ENCODE data around the gene XXYLT1. TPM values are rescaled to one million over a fixed set of nuclear protein-coding genes. Genes with fewer than 3 reads are reported as not detected.

Gene XXYLT1
- total and polyA plus RNA-seq, 7 donors, result 2.5 to 13.8 (median 11.1) TPM

- TF ChIP-seq POLR2A (IDR thresholded peaks at IDR 0.05) (no peak), EP300 (IDR thresholded peaks at IDR 0.05) (no peak), POLR2AphosphoS5 (IDR thresholded peaks at IDR 0.05) (no peak), CTCF (IDR thresholded peaks at IDR 0.05) (no peak)
- Histone ChIP-seq H3K36me3 (no peaks in the 10 kb centered on the region), H3K9me3 (no peaks in the 10 kb centered on the region), H3K4me3 (no peak overlapping the region), H3K4me1 (peaks cover 0 to 65% (median 56%) of the 10 kb centered on the region in 4 donors), H3K27me3 (no peaks in the 10 kb centered on the region), H3K27ac (peak overlapping the region; percentile 56 to 97 (median 90))
- DNase-seq, result peak; percentile 66
- intact Hi-C loops (cut with DNase I), result loop anchor here (5.0 kb wide), 1 partner anchor 57 kb away; no protein-coding TSS in a partner anchor
- WGBS, 2 donors, result 95% methylated on average over 10 of the region's 10 CpGs
These were observed 17.0 kb downstream of the XXYLT1 start for GRCh38 chr3:195253923-195254432.

- intact Hi-C loops (cut with DNase I), result loop anchor here (5.0 kb wide), 1 partner anchor 54 kb away; no protein-coding TSS in a partner anchor
- H3K4me1 ChIP-seq, result peaks cover 0 to 44% (median 33%) of the 10 kb centered on the region in 4 donors
- DNase-seq, result peak; percentile 69
- TF ChIP-seq POLR2A (IDR thresholded peaks at IDR 0.05), result no peak
- TF ChIP-seq CTCF (IDR thresholded peaks at IDR 0.05), result no peak
- no peak for TF ChIP-seq POLR2AphosphoS5 (IDR thresholded peaks at IDR 0.05)
- TF ChIP-seq EP300 (IDR thresholded peaks at IDR 0.05), result no peak
- H3K27me3 ChIP-seq, result no peaks in the 10 kb centered on the region
- no peaks in the 10 kb centered on the region for H3K36me3 ChIP-seq
- no peak overlapping the region for H3K4me3 ChIP-seq
- WGBS, 2 donors, result 76 to 78% methylated on average over 14 of the region's 14 CpGs
- H3K27ac ChIP-seq, result peak overlapping the region in 3 of 4 donors; percentile 54 to 97 (median 87)
- H3K9me3 ChIP-seq, result no peaks in the 10 kb centered on the region
These were observed 19.5 kb downstream of the XXYLT1 start for GRCh38 chr3:195251336-195252065.

GRCh38 chr3:195250473-195251251 lies 20.3 kb downstream of the XXYLT1 start:
- H3K4me1 ChIP-seq, result peaks cover 0 to 44% (median 33%) of the 10 kb centered on the region in 4 donors
- peak in 3 of 4 experiments; percentile 46 to 70 (median 47) for TF ChIP-seq CTCF (IDR thresholded peaks at IDR 0.05)
- TF ChIP-seq EP300 (IDR thresholded peaks at IDR 0.05), result no peak
- peak in 3 of 4 donors; percentile 34 to 48 (median 40) for TF ChIP-seq POLR2AphosphoS5 (IDR thresholded peaks at IDR 0.05)
- TF ChIP-seq POLR2A (IDR thresholded peaks at IDR 0.05), result no peak
- H3K9me3 ChIP-seq, result no peaks in the 10 kb centered on the region
- peak; percentile 83 for DNase-seq
- intact Hi-C loops (cut with DNase I), result loop anchor here (5.0 kb wide), 1 partner anchor 53 kb away; no protein-coding TSS in a partner anchor
- no peak overlapping the region for H3K4me3 ChIP-seq
- H3K36me3 ChIP-seq, result no peaks in the 10 kb centered on the region
- H3K27me3 ChIP-seq, result no peaks in the 10 kb centered on the region
- 56 to 79% methylated on average over 14 of the region's 14 CpGs for WGBS, 2 donors
- H3K27ac ChIP-seq, result peak overlapping the region in 3 of 4 donors; percentile 54 to 97 (median 87)

- no peak overlapping the region for H3K4me3 ChIP-seq
- H3K27me3 ChIP-seq, result no peaks in the 10 kb centered on the region
- 84 to 93% methylated on average over 11 of the region's 11 CpGs for WGBS, 2 donors
- peak overlapping the region in 3 of 4 donors; percentile 54 to 97 (median 87) for H3K27ac ChIP-seq
- TF ChIP-seq CTCF (IDR thresholded peaks at IDR 0.05), result no peak
- TF ChIP-seq EP300 (IDR thresholded peaks at IDR 0.05), result no peak
- no peak for TF ChIP-seq POLR2AphosphoS5 (IDR thresholded peaks at IDR 0.05)
- no peak for TF ChIP-seq POLR2A (IDR thresholded peaks at IDR 0.05)
- peak; percentile 62 for DNase-seq
- intact Hi-C loops (cut with DNase I), result loop anchor here (5.0 kb wide), 1 partner anchor 53 kb away; no protein-coding TSS in a partner anchor
- H3K9me3 ChIP-seq, result no peaks in the 10 kb centered on the region
- H3K4me1 ChIP-seq, result peaks cover 0 to 44% (median 33%) of the 10 kb centered on the region in 4 donors
- H3K36me3 ChIP-seq, result no peaks in the 10 kb centered on the region
These were observed 21.0 kb downstream of the XXYLT1 start for GRCh38 chr3:195249858-195250464.
